IPS-11a (cell line): ENCODE data around the gene CHAC2.
"Not testable (repeated sequence)": the region's sequence is repeated elsewhere in the genome, so short reads cannot be mapped to it uniquely, and the experiment has no call there.

Source experiments
- H3K4me3 ChIP-seq: one replicate; pipeline ENCODE4 v1.5.1; 2013; ENCODE audit warnings: low read depth, low read length, control low read depth

Gene CHAC2

GRCh38 chr2:53777134-53777533 lies 9.5 kb downstream of the CHAC2 start:
- H3K4me3 ChIP-seq, result no peak overlapping the region

GRCh38 chr2:53778536-53779162 lies 11.0 kb downstream of the CHAC2 start:
- no peak overlapping the region for H3K4me3 ChIP-seq

GRCh38 chr2:53780056-53780455 lies 12.5 kb downstream of the CHAC2 start:
- H3K4me3 ChIP-seq, result no peak overlapping the region

- H3K4me3 ChIP-seq, result no peak overlapping the region
Measured at GRCh38 chr2:53782676-53783075, 15.1 kb downstream of the CHAC2 start.

DNA sequence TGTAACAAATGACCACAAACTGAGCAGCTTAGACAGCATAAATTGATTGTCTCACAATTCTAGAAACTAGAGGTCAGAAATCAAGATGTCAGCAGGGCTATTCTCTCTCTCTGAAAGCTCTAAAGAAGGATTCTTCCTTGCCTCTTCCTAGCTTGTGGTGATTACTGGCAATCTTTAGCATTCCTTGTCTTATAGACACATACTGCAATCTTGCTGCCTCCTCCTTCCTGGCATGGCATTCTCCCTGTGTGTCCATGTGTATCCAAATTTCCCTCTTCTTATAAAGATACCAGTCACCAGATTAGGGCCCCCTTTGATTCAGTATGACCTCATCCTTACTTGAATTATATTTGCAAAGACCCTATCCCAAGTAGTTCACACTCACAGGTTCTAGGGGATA lies 16.8 kb downstream of the CHAC2 start:
- H3K4me3 ChIP-seq, result no peak overlapping the region

GRCh38 chr2:53785366-53785765 lies 17.8 kb downstream of the CHAC2 start:
- H3K4me3 ChIP-seq, result peak overlapping the region; percentile 99

DNA sequence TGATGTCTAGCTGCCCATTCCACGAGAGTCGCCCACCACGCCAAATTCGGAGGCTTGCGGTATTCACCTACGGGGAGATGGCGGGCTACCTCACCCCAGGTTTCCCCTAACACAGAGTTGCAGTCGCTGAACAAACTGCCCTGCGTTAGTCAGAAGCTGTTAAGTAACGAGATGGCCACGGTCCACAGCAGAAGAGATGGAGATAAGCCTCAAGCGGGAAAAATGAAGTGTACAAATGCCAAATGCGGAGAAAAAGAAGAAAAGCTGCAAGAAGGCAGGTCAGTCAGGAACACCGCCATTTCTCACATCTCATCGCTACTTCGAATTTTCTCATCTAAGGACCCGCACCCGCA lies 18.7 kb downstream of the CHAC2 start:
- peak overlapping the region; percentile 99 for H3K4me3 ChIP-seq

DNA sequence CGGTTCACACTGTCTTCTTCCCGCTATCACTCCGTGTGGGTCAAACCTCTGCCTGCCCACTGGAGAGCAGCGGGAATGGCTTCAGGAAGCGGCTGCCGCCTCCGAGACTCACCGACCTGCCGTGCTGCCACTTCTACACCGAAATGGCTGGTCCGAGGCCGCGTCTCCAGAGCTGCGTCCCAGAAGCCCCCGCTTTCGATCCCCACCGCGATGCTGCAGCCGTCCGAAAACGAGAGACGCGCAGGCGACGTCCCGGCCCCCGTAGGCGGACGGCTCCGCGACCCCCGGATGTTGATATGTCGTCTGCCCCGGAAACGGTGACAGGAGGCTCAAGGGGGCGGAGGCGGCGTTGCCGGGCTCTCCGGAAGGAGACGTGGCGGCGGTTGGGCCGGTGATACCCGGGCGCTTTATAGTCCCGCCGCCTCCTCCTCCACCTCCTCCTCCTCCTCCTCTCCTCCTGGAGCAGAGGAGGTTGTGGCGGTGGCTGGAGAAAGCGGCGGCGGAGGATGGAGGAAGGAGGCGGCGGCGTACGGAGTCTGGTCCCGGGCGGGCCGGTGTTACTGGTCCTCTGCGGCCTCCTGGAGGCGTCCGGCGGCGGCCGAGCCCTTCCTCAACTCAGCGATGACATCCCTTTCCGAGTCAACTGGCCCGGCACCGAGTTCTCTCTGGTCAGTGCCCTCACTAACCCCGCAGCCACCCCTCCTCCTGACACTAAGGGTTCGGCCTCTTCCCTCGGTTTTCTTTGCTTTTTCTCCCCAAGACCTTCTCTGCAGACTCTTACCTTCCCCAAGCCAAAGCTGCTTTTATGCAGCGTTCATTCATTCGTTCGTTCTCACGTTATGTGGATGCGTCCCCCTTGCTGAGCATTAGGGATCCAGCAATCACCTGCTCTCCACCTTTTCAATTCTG lies 19.4 kb downstream of the CHAC2 start, which contains the start of the genes ASB3 and ERLEC1:
TSS of gene ASB3 (minus strand) at position 249 of the 909 bp plus-strand sequence. CDS start 21,381 bp downstream, outside the sequence.
TSS of gene ERLEC1 (plus strand) at position 340 of the 909 bp plus-strand sequence. CDS start at position 507, 167 bp downstream.
- peak within 1 kb of the TSS; percentile 99 for H3K4me3 ChIP-seq

- H3K4me3 ChIP-seq, result peak overlapping the region; percentile 99
Measured at GRCh38 chr2:53787614-53788289, 20.1 kb downstream of the CHAC2 start.

- H3K4me3 ChIP-seq, result no peak overlapping the region
Measured at GRCh38 chr2:53793261-53793660, 25.7 kb downstream of the CHAC2 start.

- H3K4me3 ChIP-seq, result no peak overlapping the region
Measured at GRCh38 chr2:53793821-53794220, 26.2 kb downstream of the CHAC2 start.

GRCh38 chr2:53801547-53801946 lies 33.9 kb downstream of the CHAC2 start:
- no peak overlapping the region for H3K4me3 ChIP-seq

GRCh38 chr2:53802617-53803151 lies 35.1 kb downstream of the CHAC2 start:
- no peak overlapping the region for H3K4me3 ChIP-seq

DNA sequence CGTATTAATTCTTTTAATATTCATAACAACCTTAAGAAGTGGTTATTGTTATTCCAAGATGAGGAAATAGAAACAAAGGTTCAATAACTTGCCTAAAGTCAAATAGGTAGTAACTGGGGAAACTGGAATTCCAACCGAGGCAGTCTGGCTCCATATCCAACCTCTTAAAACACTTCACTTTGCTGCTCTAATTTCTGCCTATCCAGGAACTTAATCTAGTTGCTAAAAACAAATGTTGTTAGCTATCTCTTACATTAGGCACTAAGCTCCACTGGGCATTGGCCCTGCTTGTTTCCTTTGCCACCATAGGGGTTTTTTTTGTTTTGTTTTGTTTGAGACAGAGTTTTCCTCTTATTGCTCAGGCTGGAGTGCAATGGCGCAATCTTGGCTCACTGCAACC lies 44.0 kb downstream of the CHAC2 start:
- H3K4me3 ChIP-seq, result no peak overlapping the region

DNA sequence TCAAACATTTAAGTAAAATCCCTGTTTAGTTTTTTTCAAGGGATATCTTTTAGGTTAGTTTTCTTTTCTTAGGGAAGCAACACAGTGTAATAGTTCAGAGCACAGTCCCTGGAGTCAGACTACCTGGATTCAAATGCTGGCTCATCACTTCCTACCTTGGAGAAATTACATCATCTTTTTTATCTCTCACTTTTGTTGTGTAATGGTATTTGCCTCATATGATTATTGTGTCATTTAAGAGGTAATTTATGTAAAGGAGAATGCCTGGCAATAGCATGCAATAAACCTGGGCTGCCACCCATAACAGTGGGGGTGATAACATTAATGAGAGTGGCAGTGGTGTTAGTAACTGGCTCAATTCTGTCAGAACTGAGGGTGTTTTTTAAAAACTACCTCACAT lies 45.5 kb downstream of the CHAC2 start:
- no peak overlapping the region for H3K4me3 ChIP-seq

DNA sequence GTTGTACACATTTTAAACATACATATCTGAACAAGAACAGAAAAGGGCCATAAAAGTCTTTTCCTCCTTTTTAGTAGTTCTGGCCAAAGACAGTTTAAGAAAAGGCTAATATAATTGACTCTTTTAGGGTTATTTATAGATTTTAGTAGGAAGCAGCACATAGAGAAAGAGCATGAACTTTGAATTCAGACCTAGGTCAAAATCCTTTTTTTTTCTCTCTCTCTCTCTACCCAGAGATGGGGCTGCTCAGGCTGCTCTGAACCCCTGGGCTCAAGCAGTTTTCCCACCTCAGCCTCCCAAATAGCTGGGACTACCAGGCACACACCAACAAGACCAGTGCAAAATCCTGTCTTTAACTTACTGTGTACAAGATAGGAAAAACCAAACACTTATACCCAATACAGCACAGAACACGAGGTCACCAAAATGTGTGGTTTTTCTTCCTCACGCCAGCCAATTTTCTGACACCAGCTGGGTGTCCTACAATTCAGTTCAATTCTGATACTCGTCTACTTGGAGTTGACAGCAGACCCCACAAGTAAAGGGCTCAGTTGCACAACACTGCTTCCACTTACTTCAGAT lies 51.3 kb downstream of the CHAC2 start:
- no peak overlapping the region for H3K4me3 ChIP-seq

DNA sequence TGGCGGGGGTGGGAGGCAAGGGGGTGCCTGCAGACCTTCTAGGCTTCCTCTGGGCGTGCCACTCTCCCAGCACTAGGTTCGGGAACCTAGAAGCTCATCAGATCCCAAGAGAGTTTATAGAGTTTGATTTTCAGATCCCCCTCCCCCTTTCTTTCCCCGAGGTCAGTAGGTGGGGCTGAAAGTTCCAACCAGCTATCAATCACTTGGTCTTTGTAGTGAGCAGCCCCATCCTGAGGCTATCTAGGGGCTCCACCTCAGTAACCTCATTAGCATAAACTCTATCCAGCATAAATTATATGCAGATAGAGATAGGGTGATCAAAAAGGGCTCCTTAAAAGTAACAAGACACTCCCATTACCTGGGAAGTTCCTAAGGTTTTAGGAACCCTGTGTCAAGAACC lies 52.0 kb downstream of the CHAC2 start:
- H3K4me3 ChIP-seq, result no peak overlapping the region

DNA sequence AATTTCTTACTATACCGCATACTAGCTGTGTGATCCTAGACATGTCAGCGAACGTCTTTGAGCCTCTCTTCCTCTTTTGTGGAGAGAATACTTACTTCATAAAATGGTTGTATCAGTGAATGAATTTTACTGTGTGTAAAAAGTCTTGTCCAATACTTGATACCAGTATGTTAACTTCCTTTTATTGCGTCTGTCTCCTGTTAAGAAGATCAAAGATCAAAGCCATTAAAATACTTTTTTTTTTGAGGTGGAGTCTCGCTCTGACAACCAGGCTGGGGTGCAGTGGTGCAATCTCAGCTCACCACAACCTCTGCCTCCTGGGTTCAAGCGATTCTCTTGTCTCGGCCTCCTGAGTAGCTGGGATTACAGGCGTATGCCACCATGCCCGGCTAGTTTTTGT lies 52.4 kb downstream of the CHAC2 start:
- H3K4me3 ChIP-seq, result no peak overlapping the region

DNA sequence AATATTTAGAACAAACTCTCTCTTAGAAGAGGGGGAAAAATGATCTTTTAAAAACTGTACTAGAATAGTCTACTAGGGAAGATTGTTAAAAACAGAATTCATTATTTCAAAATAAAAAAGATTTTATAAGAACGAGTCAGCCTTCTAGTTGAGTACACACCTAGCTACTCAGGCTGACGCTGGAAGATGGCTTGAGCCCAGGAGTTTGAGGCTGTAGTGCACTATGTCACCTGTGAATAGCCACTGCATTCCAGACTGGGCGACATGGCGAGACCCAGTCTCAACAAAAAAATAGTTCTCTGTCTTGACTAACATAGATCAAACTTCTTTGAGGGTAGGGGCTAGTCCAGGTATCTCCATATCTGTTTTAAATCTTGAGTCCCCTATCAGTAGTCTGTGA lies 53.1 kb downstream of the CHAC2 start:
- H3K4me3 ChIP-seq, result no peak overlapping the region

DNA sequence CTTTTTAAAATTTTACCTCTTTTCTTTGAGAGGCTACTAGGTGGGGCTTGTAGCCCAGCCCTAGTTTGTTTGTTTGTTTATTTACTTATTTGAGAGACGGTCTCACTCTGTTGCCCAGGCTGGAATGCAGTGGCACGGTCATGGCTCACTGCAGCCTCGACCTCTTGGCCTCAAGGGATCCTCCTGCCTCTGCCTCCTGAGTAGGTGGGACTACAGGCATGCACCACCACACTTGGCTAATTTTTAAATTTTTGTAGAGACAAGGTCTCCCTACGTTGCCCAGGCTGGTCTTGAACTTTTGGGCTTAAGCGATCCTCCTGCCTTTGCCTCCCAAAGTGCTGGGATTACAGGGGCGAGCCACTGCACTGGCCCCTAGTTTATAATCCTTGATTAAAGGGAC lies 54.2 kb downstream of the CHAC2 start:
- no peak overlapping the region for H3K4me3 ChIP-seq

DNA sequence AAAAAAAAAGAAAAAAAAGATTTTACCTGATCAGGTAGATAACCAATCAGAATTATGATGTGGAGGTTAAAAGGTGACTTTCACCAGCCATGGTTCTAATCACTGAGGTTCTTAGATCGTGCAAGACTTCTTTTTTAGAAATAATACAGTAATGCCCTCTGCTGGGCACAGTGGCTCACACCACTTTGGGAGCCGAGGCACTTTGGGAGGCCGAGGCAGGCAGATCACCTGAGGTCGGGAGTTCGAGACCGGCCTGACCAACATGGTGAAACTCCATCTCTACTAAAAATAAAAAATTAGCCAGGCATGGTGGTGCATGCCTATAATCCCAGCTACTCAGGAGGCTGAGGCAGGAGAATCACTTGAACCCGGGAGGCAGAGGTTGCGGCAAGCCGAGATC lies 56.0 kb downstream of the CHAC2 start:
- H3K4me3 ChIP-seq, result not testable (repeated sequence)
